Esophagus squamous epithelium (tissue), 5 donors: Measurements from ENCODE around the gene MFAP4. TPM values are rescaled to one million over a fixed set of nuclear protein-coding genes. Genes with fewer than 3 reads are reported as not detected.

Experiments
- DNase-seq: peaks from one replicate; lab custom pipeline; 2025; lab: John Stamatoyannopoulos, UW
- H3K27ac ChIP-seq, 4 donors: fragments of 200-600 bp; sonication (generic); one replicate each; pipeline ENCODE4 v1.5.1; 2016 to 2019; ENCODE audit warnings: mild to moderate bottlenecking in 1 of 4
- H3K27me3 ChIP-seq, 4 donors: fragments of 200-600 bp; sonication (generic); 1 replicate in 3 of 4; 2 replicates in 1 of 4; pipeline versions ENCODE4 v1.5.1 to v1.6.0; 2017 to 2021; ENCODE audit warnings: antibody characterized with exemption in 1 of 4
- H3K36me3 ChIP-seq, 3 donors: fragments of 200-600 bp; sonication (generic); one replicate each; pipeline ENCODE4 v1.5.1; 2016 to 2019
- H3K4me1 ChIP-seq, 3 donors: fragments of 200-600 bp; sonication (generic); one replicate each; pipeline ENCODE4 v1.5.1; 2017 to 2019
- H3K4me3 ChIP-seq, 4 donors: fragments of 200-600 bp; sonication (generic); 1 replicate in 3 of 4; 2 replicates in 1 of 4; pipeline ENCODE4 v1.5.1; 2016 to 2019; ENCODE audit warnings: mild to moderate bottlenecking in 2 of 4, moderate library complexity in 1 of 4
- H3K9me3 ChIP-seq, 3 donors: fragments of 200-600 bp; sonication (generic); one replicate each; pipeline ENCODE4 v1.5.1; 2016 to 2019
- POLR2A ChIP-seq, 4 donors: fragments of 450-650 bp; IDR thresholded peaks; one replicate each; pipeline ENCODE4 v1.6.1; 2017; ENCODE audit warnings: antibody characterized with exemption in 4 of 4, mild to moderate bottlenecking in 4 of 4, moderate library complexity in 3 of 4
- WGBS, 2 donors: methylation state at CpG; one replicate each; pipeline ENCODE4 v1.1.5; 2018; 5-methylcytosine and 5-hydroxymethylcytosine counted together
- intact Hi-C: fragments of 100-400 bp; cut with DNase I; formaldehyde crosslinking; loops from one replicate; pipeline ENCODE4 v1.15.0; 2022
- total RNA-seq, 4 donors: library from RNA; depleted of rRNA; stranded (reverse); fragments of >200 nt; gene quantifications; one replicate each; pipeline ENCODE4 v1.1.0, GENCODE V29; 2016
- TF ChIP-seq, protein P1 (sequence below), 6 experiments: fragments of 450-650 bp in 4 of 6; fragments of 200-600 bp in 2 of 6; sonication (generic) in 2 of 6; IDR thresholded peaks; one replicate each; pipeline ENCODE4 v1.5.1; 2016 to 2019; ENCODE audit warnings: antibody characterized with exemption in 6 of 6, mild to moderate bottlenecking in 4 of 6, moderate library complexity in 4 of 6
- donor health status: DM: yes; HTN: yes; CAD: no.

Gene MFAP4
- total RNA-seq, 4 donors from 2014 or later, result 4.3 to 365 (median 21.6) TPM

- DNase-seq, result no peak
- H3K27ac ChIP-seq, result no peak overlapping the region
- H3K9me3 ChIP-seq, result no peaks in the 10 kb centered on the region
- H3K36me3 ChIP-seq, result no peaks in the 10 kb centered on the region
- H3K4me3 ChIP-seq, result no peak overlapping the region
- peaks cover 0 to 40% (median 24%) of the 10 kb centered on the region in 3 donors for H3K4me1 ChIP-seq
- no peak for TF ChIP-seq POLR2A (IDR thresholded peaks at IDR 0.05)
- TF ChIP-seq, protein P1, sequence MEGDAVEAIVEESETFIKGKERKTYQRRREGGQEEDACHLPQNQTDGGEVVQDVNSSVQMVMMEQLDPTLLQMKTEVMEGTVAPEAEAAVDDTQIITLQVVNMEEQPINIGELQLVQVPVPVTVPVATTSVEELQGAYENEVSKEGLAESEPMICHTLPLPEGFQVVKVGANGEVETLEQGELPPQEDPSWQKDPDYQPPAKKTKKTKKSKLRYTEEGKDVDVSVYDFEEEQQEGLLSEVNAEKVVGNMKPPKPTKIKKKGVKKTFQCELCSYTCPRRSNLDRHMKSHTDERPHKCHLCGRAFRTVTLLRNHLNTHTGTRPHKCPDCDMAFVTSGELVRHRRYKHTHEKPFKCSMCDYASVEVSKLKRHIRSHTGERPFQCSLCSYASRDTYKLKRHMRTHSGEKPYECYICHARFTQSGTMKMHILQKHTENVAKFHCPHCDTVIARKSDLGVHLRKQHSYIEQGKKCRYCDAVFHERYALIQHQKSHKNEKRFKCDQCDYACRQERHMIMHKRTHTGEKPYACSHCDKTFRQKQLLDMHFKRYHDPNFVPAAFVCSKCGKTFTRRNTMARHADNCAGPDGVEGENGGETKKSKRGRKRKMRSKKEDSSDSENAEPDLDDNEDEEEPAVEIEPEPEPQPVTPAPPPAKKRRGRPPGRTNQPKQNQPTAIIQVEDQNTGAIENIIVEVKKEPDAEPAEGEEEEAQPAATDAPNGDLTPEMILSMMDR (IDR thresholded peaks at IDR 0.05), result no peak
- 91 to 96% methylated on average over 10 to 11 of the region's 28 CpGs for WGBS, 2 donors
- intact Hi-C loops, result no loop called here
- H3K27me3 ChIP-seq, result peaks cover 0 to 17% (median 0%) of the 10 kb centered on the region in 4 donors
Observed at GRCh38 chr17:19414396-19415280, 27.6 kb upstream of the MFAP4 start.

GRCh38 chr17:19413761-19414160 is 26.8 kb upstream of the MFAP4 start:
- WGBS, 2 donors, result 96% methylated on average over 5 of the region's 5 CpGs; no CpG with 5 or more reads in 1 of the 2 donors
- peaks cover 0 to 17% (median 0%) of the 10 kb centered on the region in 4 donors for H3K27me3 ChIP-seq
- no peak for DNase-seq
- TF ChIP-seq POLR2A (IDR thresholded peaks at IDR 0.05), result no peak
- H3K4me3 ChIP-seq, result no peak overlapping the region
- peaks cover 0 to 40% (median 20%) of the 10 kb centered on the region in 3 donors for H3K4me1 ChIP-seq
- intact Hi-C loops, result no loop called here
- no peaks in the 10 kb centered on the region for H3K36me3 ChIP-seq
- H3K9me3 ChIP-seq, result no peaks in the 10 kb centered on the region
- no peak overlapping the region for H3K27ac ChIP-seq

DNA sequence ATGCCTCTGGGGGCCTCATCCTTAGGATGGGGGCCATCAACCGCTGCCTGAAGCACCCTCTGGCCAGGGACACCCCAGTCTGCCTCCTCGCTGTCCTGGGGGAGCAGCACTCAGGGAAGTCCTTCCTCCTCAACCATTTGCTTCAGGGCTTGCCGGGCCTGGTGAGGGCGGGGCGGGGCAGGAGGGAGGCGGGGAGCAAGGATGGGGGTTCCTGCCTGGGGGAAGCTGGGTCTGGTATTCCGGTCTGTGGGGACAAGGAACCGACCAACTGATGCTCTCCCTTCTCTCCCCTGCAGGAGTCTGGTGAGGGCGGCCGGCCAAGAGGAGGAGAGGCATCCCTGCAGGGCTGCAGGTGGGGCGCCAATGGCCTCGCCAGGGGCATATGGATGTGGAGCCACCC is 26.0 kb upstream of the MFAP4 start:
- no peak overlapping the region for H3K27ac ChIP-seq
- H3K27me3 ChIP-seq, result peaks cover 0 to 17% (median 0%) of the 10 kb centered on the region in 4 donors
- no peak for DNase-seq
- intact Hi-C loops, result no loop called here
- no peaks in the 10 kb centered on the region for H3K9me3 ChIP-seq
- H3K36me3 ChIP-seq, result no peaks in the 10 kb centered on the region
- peaks cover 0 to 32% (median 13%) of the 10 kb centered on the region in 3 donors for H3K4me1 ChIP-seq
- WGBS, 2 donors, result 80 to 89% methylated on average over 1 to 4 of the region's 12 CpGs
- TF ChIP-seq POLR2A (IDR thresholded peaks at IDR 0.05), result no peak
- TF ChIP-seq, protein P1 (IDR thresholded peaks at IDR 0.05), result no peak
- no peak overlapping the region for H3K4me3 ChIP-seq

GRCh38 chr17:19412510-19412909 is 25.5 kb upstream of the MFAP4 start:
- Histone ChIP-seq H3K27ac (no peak overlapping the region), H3K27me3 (peaks cover 0 to 17% (median 0%) of the 10 kb centered on the region in 4 donors), H3K4me1 (peaks cover 0 to 28% (median 8%) of the 10 kb centered on the region in 3 donors), H3K4me3 (no peak overlapping the region), H3K36me3 (no peaks in the 10 kb centered on the region), H3K9me3 (no peaks in the 10 kb centered on the region)
- DNase-seq, result no peak
- TF ChIP-seq, protein P1 (IDR thresholded peaks at IDR 0.05), result no peak
- TF ChIP-seq POLR2A (IDR thresholded peaks at IDR 0.05), result no peak
- intact Hi-C loops, result no loop called here
- 90% methylated on average over 6 of the region's 16 CpGs; no CpG with 5 or more reads in 1 of the 2 donors for WGBS, 2 donors

- intact Hi-C loops, result no loop called here
- no peak for DNase-seq
- peak overlapping the region in 2 of 4 donors; percentile 29 to 49 for H3K4me3 ChIP-seq
Observed at GRCh38 chr17:19411631-19412030, 24.6 kb upstream of the MFAP4 start.

More at GRCh38 chr17:19411631-19412030, 24.6 kb upstream of the MFAP4 start:
- 70 to 80% methylated on average over 1 to 7 of the region's 9 CpGs for WGBS, 2 donors
- Histone ChIP-seq H3K4me1 (peaks cover 0 to 25% (median 8%) of the 10 kb centered on the region in 3 donors), H3K36me3 (no peaks in the 10 kb centered on the region), H3K9me3 (no peaks in the 10 kb centered on the region), H3K27ac (no peak overlapping the region), H3K27me3 (peaks cover 0 to 17% (median 0%) of the 10 kb centered on the region in 4 donors)
- TF ChIP-seq, protein P1 (IDR thresholded peaks at IDR 0.05), result no peak
- TF ChIP-seq POLR2A (IDR thresholded peaks at IDR 0.05), result no peak
